Stimulated activated CD8-positive, alpha-beta memory T cell treated with anti-CD3 and anti-CD28 coated beads, Interleukin-7, amount 100 ng/mL, for 1 hour (primary cell): ENCODE data around the gene GXYLT1.
"Not testable (repeated sequence)": the region's sequence is repeated elsewhere in the genome, so short reads cannot be mapped to it uniquely, and the experiment has no call there.

Source experiments
- DNase-seq, 2 donors: peaks; one replicate each; pipeline ENCODE4 v3.0.0-alpha.2; 2020; ENCODE audit warnings: low read depth in 2 of 2

The GXYLT1 gene

DNA sequence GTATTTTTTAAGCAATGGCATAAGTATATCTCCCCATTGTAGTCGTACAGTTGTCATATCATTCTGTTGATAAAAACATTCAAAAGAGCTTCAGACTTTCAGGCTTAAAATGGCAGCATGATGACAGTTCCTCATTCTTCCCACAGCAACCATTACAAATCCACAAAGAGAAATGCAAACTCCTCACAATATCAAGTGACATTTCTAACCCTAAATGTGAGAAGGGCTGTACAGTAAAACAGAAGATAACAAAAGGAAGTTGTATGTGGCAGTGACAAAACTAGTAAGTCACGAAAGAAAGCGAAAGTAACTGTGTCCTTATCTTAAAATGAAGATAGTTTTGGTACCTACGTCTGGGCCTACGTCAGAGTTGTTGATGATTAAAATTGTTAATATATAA is 46.7 kb downstream of the GXYLT1 start:
- no peak for DNase-seq

- peak in 1 of 2 donors; percentile 5 for DNase-seq
These were observed 50.4 kb downstream of the GXYLT1 start for GRCh38 chr12:42094277-42094676.

- no peak for DNase-seq
These were observed 52.9 kb downstream of the GXYLT1 start for GRCh38 chr12:42091769-42092168.

DNA sequence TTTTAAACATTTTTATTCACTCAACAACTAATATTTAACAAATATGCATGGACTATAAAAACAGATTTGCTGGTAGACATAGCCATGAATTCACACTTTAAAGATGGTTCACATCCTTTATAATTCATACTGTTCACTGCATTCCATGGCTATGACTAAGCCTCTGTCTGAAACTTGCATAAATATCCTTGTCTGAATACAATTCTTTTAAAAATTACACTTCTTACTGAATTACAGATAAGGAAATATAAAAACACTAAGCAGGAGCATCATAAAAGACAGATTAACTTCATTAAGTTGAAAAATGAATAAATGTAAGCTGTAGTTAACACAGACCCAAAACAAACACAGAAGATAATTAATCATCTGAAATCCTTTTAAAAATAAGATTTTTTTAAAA is 53.8 kb downstream of the GXYLT1 start:
- DNase-seq, result no peak

DNA sequence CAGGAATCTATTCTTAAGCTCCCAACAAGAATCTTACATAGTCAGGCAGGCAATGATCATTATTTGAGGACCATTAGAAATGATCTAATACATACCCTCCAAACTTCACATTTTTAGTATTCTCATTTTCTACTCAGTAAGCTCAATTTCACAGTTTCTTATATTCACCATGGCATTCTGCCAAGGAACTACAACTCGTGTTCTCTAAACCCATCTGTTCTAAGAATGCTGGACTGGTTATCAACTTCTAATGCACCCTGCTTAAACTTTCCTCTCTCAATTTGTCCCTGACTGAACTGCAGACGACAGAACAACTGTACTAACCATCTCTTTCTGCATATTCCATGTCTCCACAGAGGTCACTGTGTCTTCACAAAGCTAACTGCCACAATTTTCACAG is 58.6 kb downstream of the GXYLT1 start:
- no peak for DNase-seq

GRCh38 chr12:42085594-42085993 is 59.1 kb downstream of the GXYLT1 start:
- no peak for DNase-seq

- no peak for DNase-seq
These were observed 60.2 kb downstream of the GXYLT1 start for GRCh38 chr12:42084522-42084921.

DNA sequence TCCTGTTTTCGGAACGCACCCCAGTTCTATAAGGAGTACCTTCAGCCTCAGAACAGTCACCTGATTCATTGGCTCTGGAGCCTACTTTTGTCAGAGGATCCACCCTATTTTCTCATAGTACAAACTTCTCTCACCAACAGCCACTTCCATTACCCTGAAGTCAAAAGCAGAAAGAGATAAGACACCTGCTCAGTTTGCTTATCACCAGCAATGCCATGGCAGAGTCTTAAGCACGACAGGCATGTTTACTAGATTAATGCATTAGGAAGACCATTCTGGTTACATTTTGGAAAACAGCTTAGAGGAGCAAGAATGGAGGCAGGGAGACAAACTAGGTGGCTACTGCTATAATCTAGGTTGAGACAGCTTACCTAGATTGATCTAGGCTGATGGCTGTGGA is 67.7 kb downstream of the GXYLT1 start:
- DNase-seq, result no peak

DNA sequence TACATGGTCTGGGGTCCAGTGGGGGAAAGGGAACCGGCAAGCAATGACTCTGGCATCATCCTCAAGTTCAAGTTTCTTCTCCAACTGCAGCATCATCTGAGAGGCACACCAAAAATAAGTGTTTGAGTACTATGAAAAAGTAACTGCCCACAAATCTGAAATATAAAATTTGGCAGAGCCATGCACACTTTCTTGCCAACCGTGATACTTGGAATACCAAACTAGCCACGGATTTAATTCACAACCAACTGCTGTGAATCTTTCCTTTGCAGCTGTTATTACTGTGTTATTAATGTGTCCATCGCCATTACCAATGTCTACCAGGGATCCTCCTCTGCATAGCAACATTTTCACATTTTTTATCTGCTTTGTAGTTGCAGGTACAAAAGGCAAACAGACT is 74.6 kb downstream of the GXYLT1 start:
- no peak for DNase-seq

- DNase-seq, result no peak
These were observed 85.5 kb downstream of the GXYLT1 start for GRCh38 chr12:42059127-42059526.

- no peak for DNase-seq
These were observed 88.5 kb downstream of the GXYLT1 start for GRCh38 chr12:42056130-42056529.

DNA sequence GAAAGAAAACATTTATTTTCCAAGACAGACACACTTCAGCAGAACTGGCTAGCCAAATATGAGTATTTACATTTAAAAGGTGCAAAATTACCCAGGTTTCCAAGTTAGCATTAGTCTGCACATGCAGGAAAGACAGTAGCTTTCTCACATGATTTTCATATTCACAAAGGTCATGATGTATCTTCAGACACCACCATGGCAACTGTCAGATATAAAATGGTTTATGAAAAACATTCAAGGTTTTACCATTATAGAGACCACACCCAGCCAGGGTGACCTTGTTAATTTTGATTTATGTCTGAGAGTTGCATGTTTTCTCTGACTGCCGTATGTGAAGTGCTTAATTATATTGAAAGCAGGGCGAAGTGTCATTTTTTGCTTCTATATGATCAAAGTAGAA is 91.2 kb downstream of the GXYLT1 start:
- DNase-seq, result no peak

GRCh38 chr12:42048980-42049379 is 95.7 kb downstream of the GXYLT1 start:
- DNase-seq, result not testable (repeated sequence)

DNA sequence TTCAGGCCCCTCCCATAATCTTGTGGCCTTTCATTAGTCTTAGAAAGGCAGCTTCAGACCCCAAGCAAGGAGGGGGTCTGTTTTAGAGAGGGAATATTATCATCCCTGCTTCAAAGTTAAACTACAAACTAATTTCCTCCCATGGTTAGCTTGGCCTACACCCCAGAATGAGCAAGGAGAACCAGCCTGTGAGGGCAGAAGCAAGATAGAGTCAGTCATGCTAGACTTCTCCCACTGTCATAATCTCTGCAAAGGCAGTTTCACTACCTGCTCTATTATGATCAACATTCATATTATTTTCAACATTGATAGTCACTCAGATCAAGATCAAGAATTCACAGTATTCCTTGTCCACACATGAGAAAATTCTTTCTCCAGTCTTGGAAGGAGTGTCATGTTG is 105.1 kb downstream of the GXYLT1 start:
- no peak for DNase-seq

- no peak for DNase-seq
These were observed 105.5 kb downstream of the GXYLT1 start for GRCh38 chr12:42039176-42039575.

- DNase-seq, result no peak
These were observed 112.7 kb downstream of the GXYLT1 start for GRCh38 chr12:42031847-42032564.
